ENCODE results near the gene ARGLU1.

DNA sequence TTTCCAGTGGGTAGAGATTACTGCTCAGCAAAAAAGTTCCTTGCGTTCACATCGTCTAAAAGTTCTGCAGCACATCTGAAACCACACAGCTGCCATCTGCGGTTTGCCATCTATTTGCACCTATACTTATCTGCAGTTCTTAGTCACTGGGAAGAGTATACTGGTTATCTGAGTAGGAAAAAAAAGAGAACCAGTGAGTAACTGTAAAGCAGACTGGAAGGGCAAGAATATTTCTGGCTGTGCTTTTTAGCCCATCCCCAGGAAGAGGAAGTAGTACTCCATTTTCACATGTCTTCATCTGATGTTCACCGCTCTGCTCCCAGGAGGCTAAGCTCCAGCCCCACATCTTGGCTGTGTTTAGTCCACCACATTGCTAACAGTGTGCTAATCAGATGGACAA lies 68.0 kb downstream of the ARGLU1 start:
- no peak for TF ChIP-seq HDGF (IDR thresholded peaks at IDR 0.05; ENCODE audit: borderline replicate concordance)
- no peak for TF ChIP-seq FOXA1 (IDR thresholded peaks at IDR 0.05)
- TF ChIP-seq FOXK2 (IDR thresholded peaks at IDR 0.05) = no peak
